GM12864 (cell line): ENCODE results near the gene HOXB9.

ENCODE experiments used
- DNase-seq: peaks from one replicate; pipeline ENCODE4 v3.0.0-alpha.2; 2011; ENCODE audit warnings: low read depth
- H3K4me3 ChIP-seq: 2 replicates; pipeline ENCODE4 v1.5.1; 2011; ENCODE audit warnings: mild to moderate bottlenecking, low read depth, low read length, control low read depth
- TF ChIP-seq, protein P1 (sequence below): IDR thresholded peaks from 2 replicates; pipeline ENCODE4 v1.5.1; 2011; ENCODE audit warnings: low read depth, mild to moderate bottlenecking, moderate library complexity, low read length, control low read depth, inconsistent platforms; ENCODE audit errors: missing control alignments

The HOXB9 gene

DNA sequence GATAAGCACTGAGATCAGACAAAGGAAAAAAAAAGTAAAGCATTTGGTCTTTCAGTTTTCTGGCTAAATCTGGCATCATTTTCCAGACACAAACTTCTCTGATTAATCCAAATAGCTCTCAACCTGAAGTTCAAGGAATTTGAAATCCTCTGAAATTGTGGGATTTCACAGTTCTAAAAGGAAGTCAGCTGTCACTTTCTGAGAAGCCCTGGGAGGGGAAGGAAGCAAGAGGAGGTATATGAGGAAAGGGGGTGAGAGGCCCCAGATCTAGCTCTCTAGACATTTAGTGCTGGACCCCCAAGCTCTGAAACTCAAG lies 17.5 kb upstream of the HOXB9 start:
- TF ChIP-seq, protein P1, sequence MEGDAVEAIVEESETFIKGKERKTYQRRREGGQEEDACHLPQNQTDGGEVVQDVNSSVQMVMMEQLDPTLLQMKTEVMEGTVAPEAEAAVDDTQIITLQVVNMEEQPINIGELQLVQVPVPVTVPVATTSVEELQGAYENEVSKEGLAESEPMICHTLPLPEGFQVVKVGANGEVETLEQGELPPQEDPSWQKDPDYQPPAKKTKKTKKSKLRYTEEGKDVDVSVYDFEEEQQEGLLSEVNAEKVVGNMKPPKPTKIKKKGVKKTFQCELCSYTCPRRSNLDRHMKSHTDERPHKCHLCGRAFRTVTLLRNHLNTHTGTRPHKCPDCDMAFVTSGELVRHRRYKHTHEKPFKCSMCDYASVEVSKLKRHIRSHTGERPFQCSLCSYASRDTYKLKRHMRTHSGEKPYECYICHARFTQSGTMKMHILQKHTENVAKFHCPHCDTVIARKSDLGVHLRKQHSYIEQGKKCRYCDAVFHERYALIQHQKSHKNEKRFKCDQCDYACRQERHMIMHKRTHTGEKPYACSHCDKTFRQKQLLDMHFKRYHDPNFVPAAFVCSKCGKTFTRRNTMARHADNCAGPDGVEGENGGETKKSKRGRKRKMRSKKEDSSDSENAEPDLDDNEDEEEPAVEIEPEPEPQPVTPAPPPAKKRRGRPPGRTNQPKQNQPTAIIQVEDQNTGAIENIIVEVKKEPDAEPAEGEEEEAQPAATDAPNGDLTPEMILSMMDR, result no peak
- DNase-seq, result no peak
- H3K4me3 ChIP-seq, result no peak overlapping the region

DNA sequence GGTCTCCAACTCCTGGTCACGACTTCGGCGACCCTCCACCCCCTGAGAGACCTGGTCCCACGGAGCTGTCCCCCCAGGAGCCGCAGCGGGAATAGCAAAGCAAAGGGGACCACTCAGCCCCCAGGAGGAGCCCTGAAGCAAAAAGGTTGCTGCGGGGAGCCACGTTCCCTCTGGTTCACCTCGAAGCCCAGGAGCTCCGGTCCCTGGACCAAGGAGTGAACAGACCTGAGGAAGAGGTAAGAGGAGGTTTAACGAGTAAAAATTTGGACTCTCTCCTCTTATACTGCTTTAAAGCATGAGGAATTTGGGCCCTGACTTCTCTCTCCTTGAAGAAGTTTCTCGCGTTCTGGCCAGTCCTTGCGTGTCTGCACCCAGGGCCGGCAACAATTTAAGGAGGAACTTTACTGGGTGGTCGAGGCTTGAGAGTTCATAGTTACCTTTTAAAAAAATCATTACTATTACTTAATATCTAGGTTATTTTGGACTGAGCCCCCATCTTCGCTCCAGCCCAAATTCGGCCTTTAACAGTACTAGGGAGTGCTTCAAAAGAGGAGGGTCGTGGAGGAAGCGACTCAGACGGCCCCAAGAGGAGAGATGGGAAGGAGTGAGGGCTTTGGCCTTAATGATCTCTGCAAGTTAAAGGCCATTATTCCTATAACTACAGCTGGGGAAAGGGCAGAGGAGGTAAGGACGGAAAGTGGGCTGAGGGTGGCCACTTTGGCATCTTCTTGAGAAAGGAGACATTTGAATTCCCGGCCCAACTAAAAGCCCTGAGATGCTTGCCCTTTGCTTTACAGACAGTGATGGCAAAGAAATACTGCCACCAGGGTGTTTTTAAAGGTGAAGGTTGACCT lies 16.9 kb upstream of the HOXB9 start:
- no peak overlapping the region for H3K4me3 ChIP-seq
- DNase-seq, result no peak
- TF ChIP-seq, protein P1, result no peak

DNA sequence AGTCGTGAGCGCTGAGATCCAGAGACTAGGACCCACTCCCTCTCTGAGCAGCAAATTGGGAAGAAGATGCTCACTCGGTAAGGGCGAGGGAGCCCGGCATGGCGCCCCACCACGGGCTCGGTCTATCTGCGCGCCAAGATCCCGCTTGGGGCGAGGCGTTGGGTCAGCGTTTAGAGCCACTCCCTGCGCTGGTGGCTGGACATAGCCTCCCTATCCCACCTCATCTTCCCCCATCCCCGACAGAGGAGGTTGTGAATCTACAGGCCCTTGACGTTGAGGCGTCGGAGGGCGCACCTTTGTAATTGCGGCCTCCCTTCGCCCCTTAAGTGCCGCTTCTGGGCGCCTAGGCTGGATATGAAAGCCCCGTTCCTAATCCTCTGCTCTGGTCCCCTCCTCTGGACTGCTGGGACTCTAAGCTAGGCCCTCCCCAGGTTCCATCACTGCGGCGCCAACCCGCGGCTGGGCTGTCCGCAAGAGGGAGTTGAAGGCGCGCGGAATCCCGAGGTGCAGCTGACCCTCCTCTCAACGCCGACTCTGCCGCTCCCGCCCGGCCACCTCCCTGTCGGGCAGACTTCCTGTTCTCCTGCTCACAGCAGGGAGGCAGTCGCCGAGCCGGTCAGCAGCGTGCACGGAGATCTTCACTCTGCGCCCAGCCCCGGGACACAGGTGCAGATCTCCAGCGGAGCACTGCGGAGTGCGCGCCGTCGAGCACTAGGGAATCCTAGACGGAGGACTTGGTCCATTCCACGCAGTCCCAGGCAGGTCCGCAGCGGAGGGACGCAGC lies 16.1 kb upstream of the HOXB9 start:
- DNase-seq, result no peak
- no peak overlapping the region for H3K4me3 ChIP-seq
- TF ChIP-seq, protein P1, result no peak

DNA sequence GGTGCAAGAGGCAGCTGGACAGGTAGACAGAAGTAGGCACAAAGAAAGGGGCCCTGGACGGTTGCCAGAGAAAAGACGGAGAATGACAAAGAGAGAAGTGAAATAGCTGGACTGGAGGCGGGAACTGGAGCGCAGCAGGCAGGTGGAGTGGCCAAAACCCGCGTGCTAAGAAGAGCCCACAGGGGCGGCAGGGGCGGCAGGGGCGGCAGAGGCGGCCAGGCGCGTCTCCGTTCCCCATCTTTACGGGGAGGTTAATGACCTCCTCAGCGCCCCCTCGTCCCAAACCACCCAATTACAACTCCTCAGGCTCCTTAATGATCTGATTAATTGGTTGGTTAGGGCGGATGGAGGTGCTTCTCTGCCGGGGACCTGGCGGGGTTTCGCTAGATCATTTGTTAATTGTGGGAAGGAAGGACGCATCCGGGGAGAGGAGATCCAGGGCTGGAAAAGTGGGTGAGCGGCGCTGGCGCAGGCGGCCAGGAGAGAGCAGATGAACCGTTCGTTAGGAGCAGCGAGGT lies 15.4 kb upstream of the HOXB9 start:
- TF ChIP-seq, protein P1, result no peak
- no peak for DNase-seq
- H3K4me3 ChIP-seq, result no peak overlapping the region

DNA sequence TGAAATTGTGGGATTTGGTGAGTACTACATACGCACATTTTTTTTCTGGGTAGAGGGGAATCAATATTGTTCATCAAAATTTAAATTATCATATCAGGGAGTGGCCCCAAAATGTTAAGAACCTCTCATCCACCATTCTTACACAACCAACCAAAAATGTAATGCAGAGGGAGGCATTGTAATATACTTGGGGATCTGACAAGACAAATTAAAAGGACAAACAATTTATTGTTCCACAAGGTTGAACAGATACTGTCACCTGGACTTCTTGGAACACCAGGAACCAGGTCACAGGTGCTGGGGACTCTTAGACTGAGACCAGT lies 14.7 kb upstream of the HOXB9 start:
- no peak overlapping the region for H3K4me3 ChIP-seq
- TF ChIP-seq, protein P1, result no peak
- no peak for DNase-seq

DNA sequence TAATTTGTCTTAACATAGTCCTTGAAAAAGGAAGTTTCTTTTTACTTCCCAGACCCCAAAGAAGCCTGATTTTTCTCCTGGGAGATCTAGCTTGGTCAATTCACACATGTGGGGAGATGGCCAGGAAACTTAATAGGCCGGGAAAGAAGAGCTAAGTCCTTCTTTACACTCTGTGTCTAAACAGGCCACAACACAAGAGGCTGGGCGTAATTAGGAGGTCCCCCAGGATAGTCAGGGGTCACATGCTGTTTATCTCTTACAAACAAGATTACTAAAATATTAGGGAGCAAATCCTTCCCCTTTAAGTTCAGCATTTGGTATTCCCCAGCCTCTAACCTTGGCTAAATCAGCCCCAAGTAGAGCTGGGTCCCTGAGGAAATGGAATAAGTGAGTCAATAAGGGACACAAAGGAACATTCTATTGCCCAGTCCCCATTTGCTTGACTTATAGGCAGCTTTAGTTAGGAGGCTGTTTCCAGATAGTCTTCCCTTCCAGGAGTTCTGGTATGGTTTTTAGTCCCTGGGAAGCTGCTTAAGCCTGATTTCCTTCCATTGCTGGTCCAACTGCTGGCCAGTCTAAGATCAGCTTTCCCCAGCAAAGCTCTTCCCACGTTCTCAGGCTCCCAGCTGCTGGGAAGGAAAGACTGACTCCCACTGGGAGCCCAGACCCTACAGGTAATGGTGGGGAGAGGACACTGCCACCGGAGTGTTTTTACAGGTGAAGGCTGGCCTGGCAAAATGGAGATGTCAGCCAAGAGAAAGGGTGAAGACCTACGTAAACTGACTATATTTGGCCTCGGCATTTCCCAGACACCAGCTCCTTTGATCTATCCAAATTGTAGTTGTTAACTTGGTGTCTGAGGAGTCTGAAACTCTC lies 14.1 kb upstream of the HOXB9 start:
- TF ChIP-seq, protein P1, result no peak

More for the DNA sequence above, 14.1 kb upstream of the HOXB9 start:
- DNase-seq, result no peak
- no peak overlapping the region for H3K4me3 ChIP-seq
